Endothelial cell of umbilical vein (primary cell): ENCODE measurements around the gene ZFP1. TPM values are rescaled to one million over a fixed set of nuclear protein-coding genes. Genes with fewer than 3 reads are reported as not detected.

Experiments
- BruUV-seq: library from RNA; stranded (reverse); fragments of 400-500 nt; replicated peaks from 2 replicates; lab custom pipeline; 2021; lab: Mats Ljungman, UMichigan
- CTCF ChIA-PET: fragments of 300-600, 350-600 bp; sonication (Branson Sonifier 250); formaldehyde crosslinking; loops from one replicate; lab custom pipeline; 2021; ENCODE audit warnings: antibody characterized with exemption, inconsistent platforms; lab: Charles Lee
- POLR2A ChIA-PET: fragments of 300-600, 350-600 bp; sonication (Branson Sonifier 250); formaldehyde crosslinking; loops from one replicate; lab custom pipeline; 2021; ENCODE audit warnings: antibody characterized with exemption, inconsistent platforms; lab: Charles Lee
- DNase-seq: peaks from one replicate; pipeline ENCODE4 v3.0.0-alpha.2; 2011; ENCODE audit warnings: low read depth, low spot score
- FAIRE-seq: peaks from 2 replicates; lab custom pipeline; 2011; peaks lifted over from hg19 to GRCh38; lab: Jason Lieb, UNC
- H2AFZ ChIP-seq: 2 replicates; pipeline ENCODE4 v1.6.0; 2012; ENCODE audit warnings: low read depth, low read length, control low read depth, inconsistent platforms
- H3K27ac ChIP-seq: 2 replicates; pipeline ENCODE4 v1.5.1; 2011; ENCODE audit warnings: low read depth, mild to moderate bottlenecking, control low read depth, low read length, moderate library complexity; ENCODE audit not compliant: insufficient read depth
- H3K27me3 ChIP-seq, 2 experiments: 2 replicates each; pipeline versions ENCODE4 v1.6.0 to v1.6.1; 2011; ENCODE audit warnings: low read length in 2 of 2, mixed read lengths in 1 of 2; ENCODE audit not compliant: control insufficient read depth in 2 of 2, insufficient read depth in 2 of 2
- H3K36me3 ChIP-seq, 2 experiments: 2 replicates in 1 of 2; 3 replicates in 1 of 2; pipeline ENCODE4 v1.5.1; 2011; ENCODE audit warnings: low read length in 2 of 2, mild to moderate bottlenecking in 1 of 2, moderate library complexity in 1 of 2; ENCODE audit not compliant: control insufficient read depth in 2 of 2, insufficient read depth in 2 of 2; ENCODE audit errors: extremely low read depth in 1 of 2
- H3K4me1 ChIP-seq: 3 replicates; pipeline ENCODE4 v1.5.1; 2011; ENCODE audit warnings: mild to moderate bottlenecking, low read length; ENCODE audit not compliant: control insufficient read depth, insufficient read depth; ENCODE audit errors: extremely low read depth
- H3K4me2 ChIP-seq: 2 replicates; pipeline ENCODE4 v1.6.1; 2011; ENCODE audit warnings: low read length, control low read depth, mixed read lengths; ENCODE audit not compliant: insufficient read depth
- H3K4me3 ChIP-seq, 3 experiments: fragments of 200-600 bp in 1 of 3; sonication (generic), shearing (Covaris generic) in 1 of 3; replicated peaks in 1 of 3; 2 replicates each; pipeline ENCODE4 v1.5.1; 2011 to 2016; ENCODE audit warnings: control low read depth in 3 of 3, low read length in 3 of 3, mild to moderate bottlenecking in 2 of 3, inconsistent platforms in 1 of 3, low read depth in 1 of 3, moderate library complexity in 1 of 3; ENCODE audit not compliant: insufficient read depth in 1 of 3
- H3K79me2 ChIP-seq: 2 replicates; pipeline ENCODE4 v1.6.0; 2012; ENCODE audit warnings: low read length, inconsistent platforms; ENCODE audit not compliant: control insufficient read depth, insufficient read depth
- H3K9ac ChIP-seq: replicated peaks from 2 replicates; pipeline ENCODE3; 2011; ENCODE audit warnings: low read length, control low read depth; ENCODE audit not compliant: insufficient read depth; ENCODE audit errors: extremely low read depth
- H3K9me1 ChIP-seq: replicated peaks from 3 replicates; pipeline ENCODE4 v1.6.0; 2011; ENCODE audit warnings: mild to moderate bottlenecking, low read length; ENCODE audit not compliant: control insufficient read depth, insufficient read depth; ENCODE audit errors: extremely low read depth
- H3K9me3 ChIP-seq: replicated peaks from 2 replicates; pipeline ENCODE4 v1.5.1; 2012; ENCODE audit warnings: low read length, inconsistent platforms; ENCODE audit not compliant: control insufficient read depth, insufficient read depth
- H4K20me1 ChIP-seq: replicated peaks from 2 replicates; pipeline ENCODE3; 2011; ENCODE audit warnings: mild to moderate bottlenecking, low read length; ENCODE audit not compliant: control insufficient read depth, insufficient read depth; ENCODE audit errors: extremely low read depth
- EZH2 ChIP-seq: IDR thresholded peaks from 2 replicates; pipeline ENCODE4 v1.6.1; 2012; ENCODE audit warnings: borderline replicate concordance, low read depth, mild to moderate bottlenecking, moderate library complexity, low read length, inconsistent platforms; ENCODE audit not compliant: severe bottlenecking
- FOS ChIP-seq: IDR thresholded peaks from 2 replicates; pipeline ENCODE4 v1.6.1; 2011; ENCODE audit warnings: mild to moderate bottlenecking, low read length, moderate library complexity, borderline replicate concordance; ENCODE audit not compliant: insufficient read depth
- GATA2 ChIP-seq: IDR thresholded peaks from 2 replicates; pipeline ENCODE4 v1.7.0; 2011; ENCODE audit warnings: low read depth, mild to moderate bottlenecking, moderate library complexity, mixed read lengths, low read length; ENCODE audit not compliant: insufficient read length, insufficient read depth
- JUN ChIP-seq: IDR thresholded peaks from 2 replicates; pipeline ENCODE4 v1.6.1; 2011; ENCODE audit warnings: borderline replicate concordance, low read depth; ENCODE audit not compliant: insufficient read length, insufficient read depth
- MYC ChIP-seq: IDR thresholded peaks from one replicate; pipeline ENCODE4 v1.6.1; 2011; ENCODE audit warnings: mild to moderate bottlenecking, low read depth, low read length
- POLR2A ChIP-seq: IDR thresholded peaks from 2 replicates; pipeline ENCODE4 v1.6.1; 2012; ENCODE audit warnings: low read depth, mild to moderate bottlenecking, control low read depth, low read length
- POLR2AphosphoS5 ChIP-seq: IDR thresholded peaks from 2 replicates; pipeline ENCODE4 v1.6.1; 2012; ENCODE audit warnings: low read depth, mild to moderate bottlenecking, control low read depth, low read length, moderate library complexity; ENCODE audit not compliant: insufficient read depth
- dilution Hi-C: fragments of 300-500 bp; cut with MboI; formaldehyde crosslinking; loops from one replicate; pipeline ENCODE4 v1.15.0; 2019; ENCODE audit warnings: low sequenced_read_pairs; ENCODE audit not compliant: extremely low pct_ligation_motif_present
- intact Hi-C: fragments of 100-400 bp; cut with micrococcal nuclease; formaldehyde crosslinking; loops from one replicate; pipeline ENCODE4 v1.10.0; 2022
- polyA plus RNA-seq, 4 experiments: library from polyadenylated mRNA; depleted of rRNA in 3 of 4; stranded (reverse) in 3 of 4; unstranded in 1 of 4; fragments of >200 nt; gene quantifications; 2 replicates each; pipeline versions ENCODE4 v1.2.1 to v1.2.3, GENCODE V29; 2011 to 2012; ENCODE audit warnings: missing spikeins in 1 of 4
- total RNA-seq: library from RNA; stranded (reverse); gene quantifications from 2 replicates; pipeline ENCODE4 v1.2.3, GENCODE V29; 2021
- TF ChIP-seq, protein P1 (sequence below), 2 donors: IDR thresholded peaks; 1 replicate in 1 of 2; 2 replicates in 1 of 2; pipeline ENCODE4 v1.5.1; 2011; ENCODE audit warnings: low read length in 2 of 2, mild to moderate bottlenecking in 2 of 2, moderate library complexity in 2 of 2, control low read depth in 1 of 2, inconsistent platforms in 1 of 2, low read depth in 1 of 2; ENCODE audit not compliant: insufficient read depth in 1 of 2; ENCODE audit errors: extremely low read depth in 1 of 2
- TF ChIP-seq, protein P2 (sequence below): IDR thresholded peaks from 2 replicates; pipeline ENCODE4 v1.6.1; 2011; ENCODE audit not compliant: insufficient read depth, insufficient read length

Gene ZFP1
- total and polyA plus RNA-seq, 2 donors (not counting 3 experiments of a cell fraction or from before 2014, with no cell fraction given) = 2.8 to 9.8 TPM

DNA sequence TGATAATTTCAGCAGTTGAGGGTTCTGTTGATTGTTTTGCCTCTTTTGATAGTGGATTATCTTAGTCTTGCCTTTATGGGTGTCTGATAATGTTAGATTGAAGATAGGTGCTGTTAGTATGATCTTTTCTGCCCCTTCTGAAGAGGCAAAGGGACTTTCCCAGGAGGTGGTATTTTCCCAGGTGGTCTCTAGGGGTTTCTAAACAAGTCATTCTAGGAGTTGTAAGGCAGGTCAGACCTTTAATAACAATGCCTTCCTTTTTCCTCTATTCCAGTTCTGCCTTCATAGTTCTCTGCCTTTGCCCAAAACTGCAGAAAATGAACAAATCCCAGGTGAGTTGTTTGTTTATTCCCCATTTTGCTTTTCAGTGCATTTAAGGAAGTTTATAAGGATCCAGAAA is 4.3 kb downstream of the ZFP1 start:
- ChIA-PET POLR2A (no interaction called here), CTCF (no interaction called here)
- TF ChIP-seq, protein P1, sequence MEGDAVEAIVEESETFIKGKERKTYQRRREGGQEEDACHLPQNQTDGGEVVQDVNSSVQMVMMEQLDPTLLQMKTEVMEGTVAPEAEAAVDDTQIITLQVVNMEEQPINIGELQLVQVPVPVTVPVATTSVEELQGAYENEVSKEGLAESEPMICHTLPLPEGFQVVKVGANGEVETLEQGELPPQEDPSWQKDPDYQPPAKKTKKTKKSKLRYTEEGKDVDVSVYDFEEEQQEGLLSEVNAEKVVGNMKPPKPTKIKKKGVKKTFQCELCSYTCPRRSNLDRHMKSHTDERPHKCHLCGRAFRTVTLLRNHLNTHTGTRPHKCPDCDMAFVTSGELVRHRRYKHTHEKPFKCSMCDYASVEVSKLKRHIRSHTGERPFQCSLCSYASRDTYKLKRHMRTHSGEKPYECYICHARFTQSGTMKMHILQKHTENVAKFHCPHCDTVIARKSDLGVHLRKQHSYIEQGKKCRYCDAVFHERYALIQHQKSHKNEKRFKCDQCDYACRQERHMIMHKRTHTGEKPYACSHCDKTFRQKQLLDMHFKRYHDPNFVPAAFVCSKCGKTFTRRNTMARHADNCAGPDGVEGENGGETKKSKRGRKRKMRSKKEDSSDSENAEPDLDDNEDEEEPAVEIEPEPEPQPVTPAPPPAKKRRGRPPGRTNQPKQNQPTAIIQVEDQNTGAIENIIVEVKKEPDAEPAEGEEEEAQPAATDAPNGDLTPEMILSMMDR (IDR thresholded peaks at IDR 0.05; ENCODE audit: extremely low read depth in 1 of 2, insufficient read depth in 1 of 2, low read depth in 1 of 2, low read length in 2 of 2) = no peak
- TF ChIP-seq, protein P2, sequence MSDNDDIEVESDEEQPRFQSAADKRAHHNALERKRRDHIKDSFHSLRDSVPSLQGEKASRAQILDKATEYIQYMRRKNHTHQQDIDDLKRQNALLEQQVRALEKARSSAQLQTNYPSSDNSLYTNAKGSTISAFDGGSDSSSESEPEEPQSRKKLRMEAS = no peak
- TF ChIP-seq POLR2A = no peak
- no peak for TF ChIP-seq FOS
- TF ChIP-seq POLR2AphosphoS5 = no peak
- TF ChIP-seq EZH2 = no peak
- H4K20me1 ChIP-seq = no peaks in the 10 kb centered on the region
- DNase-seq (no peak), FAIRE-seq (no peak)
- BruUV-seq = no TSS peak
- no peak overlapping the region for H3K4me2 ChIP-seq
- H2AFZ ChIP-seq = no peak overlapping the region
- H3K9me3 ChIP-seq = no peaks in the 10 kb centered on the region
- intact Hi-C loops = no loop called here
- no peaks in the 10 kb centered on the region for H3K9me1 ChIP-seq
- no peak overlapping the region for H3K27ac ChIP-seq
- no peak overlapping the region for H3K4me3 ChIP-seq
- H3K4me1 ChIP-seq = peaks cover 6% of the 10 kb centered on the region
- peaks cover 0 to 3% of the 10 kb centered on the region in 2 experiments for H3K36me3 ChIP-seq
- dilution Hi-C loops = no loop called here
- H3K79me2 ChIP-seq = peaks cover 25% of the 10 kb centered on the region
- no peak overlapping the region for H3K9ac ChIP-seq
- no peaks in the 10 kb centered on the region for H3K27me3 ChIP-seq

DNA sequence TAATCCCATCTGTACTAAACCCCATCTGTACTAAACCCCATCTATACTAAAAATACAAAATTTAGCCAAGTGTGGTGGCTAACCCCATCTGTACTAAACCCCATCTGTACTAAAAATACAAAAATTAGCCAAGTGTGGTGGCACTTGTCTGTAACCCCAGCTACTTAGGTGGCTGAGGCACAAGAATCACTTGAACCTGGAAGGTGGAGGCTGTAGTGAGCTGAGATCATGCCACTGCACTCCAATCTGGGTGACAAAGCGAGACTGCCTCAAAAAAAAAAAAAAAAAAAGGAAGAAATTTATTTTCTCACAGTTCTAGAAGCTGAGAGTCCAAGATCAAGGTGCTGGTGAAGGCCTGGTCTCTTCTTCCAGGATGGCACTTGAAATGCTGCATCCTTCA is 12.1 kb downstream of the ZFP1 start:
- no peak overlapping the region for H3K4me2 ChIP-seq
- no peaks in the 10 kb centered on the region for H3K27me3 ChIP-seq
- no peak overlapping the region for H3K4me3 ChIP-seq
- no peaks in the 10 kb centered on the region for H3K4me1 ChIP-seq
- no peaks in the 10 kb centered on the region for H3K36me3 ChIP-seq
- no TSS peak for BruUV-seq
- no peak overlapping the region for H3K27ac ChIP-seq
- POLR2A ChIA-PET = no interaction called here
- H3K9ac ChIP-seq = no peak overlapping the region
- intact Hi-C loops = no loop called here
- H3K9me1 ChIP-seq = no peaks in the 10 kb centered on the region
- FAIRE-seq = no peak
- CTCF ChIA-PET = interaction anchor here (0.9 kb wide), 1 partner anchor 44 kb away, joined by 5 read pairs; the partner anchor contains the start of gene LDHD
- dilution Hi-C loops = no loop called here
- no peak overlapping the region for H2AFZ ChIP-seq
- H4K20me1 ChIP-seq = no peaks in the 10 kb centered on the region
- H3K9me3 ChIP-seq = no peaks in the 10 kb centered on the region
- DNase-seq = no peak
- no peaks in the 10 kb centered on the region for H3K79me2 ChIP-seq
- TF ChIP-seq, protein P1 (IDR thresholded peaks at IDR 0.05; ENCODE audit: extremely low read depth in 1 of 2, insufficient read depth in 1 of 2, low read depth in 1 of 2, low read length in 2 of 2) = no peak
- TF ChIP-seq GATA2 (no peak), POLR2AphosphoS5 (no peak), JUN (no peak), MYC (no peak), FOS (no peak), POLR2A (no peak), EZH2 (no peak)
- TF ChIP-seq, protein P2 = no peak
